Skin of body (tissue), 2 donors: Measurements from ENCODE around the gene TEX14. TPM values are rescaled to one million over a fixed set of nuclear protein-coding genes. Genes with fewer than 3 reads are reported as not detected.
A peak's percentile ranks its signal among the peaks of the same experiment; 100 is the strongest.
"Not testable (repeated sequence)": the region's sequence is repeated elsewhere in the genome, so short reads cannot be mapped to it uniquely, and the experiment has no call there.

Source experiments
- DNase-seq: peaks from one replicate; lab custom pipeline; 2025; lab: John Stamatoyannopoulos, UW
- total RNA-seq: library from RNA; depleted of rRNA; stranded (reverse); fragments of >200 nt; gene quantifications from one replicate; pipeline ENCODE4 v1.2.3, GENCODE V29; 2014

TEX14 gene
- total RNA-seq, 1 donor from 2014 or later, result 0.10 TPM

GRCh38 chr17:58688521-58688920 lies 3.3 kb downstream of the TEX14 start:
- no peak for DNase-seq

DNA sequence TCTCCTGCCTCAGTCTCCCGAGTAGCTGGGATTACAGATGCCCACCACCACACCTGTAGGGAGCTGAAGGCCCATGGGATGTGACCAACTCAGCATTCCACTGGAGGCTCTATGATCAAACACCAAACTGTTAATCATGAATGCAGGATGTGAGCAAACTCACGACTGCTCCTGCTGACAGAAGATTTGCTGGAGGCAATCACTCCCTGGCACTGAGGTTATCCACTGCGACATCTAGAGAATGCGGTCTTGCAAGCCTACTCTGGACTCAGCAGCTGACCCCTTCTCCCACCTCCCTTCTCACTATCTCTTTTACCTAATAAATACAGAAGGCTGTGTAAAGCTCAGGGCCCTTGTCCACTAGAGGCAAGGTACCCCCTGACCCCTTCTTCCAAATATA lies 4.9 kb downstream of the TEX14 start:
- no peak for DNase-seq

GRCh38 chr17:58684462-58684861 lies 7.4 kb downstream of the TEX14 start:
- DNase-seq, result not testable (repeated sequence)

GRCh38 chr17:58684003-58684402 lies 7.8 kb downstream of the TEX14 start:
- DNase-seq, result no peak

DNA sequence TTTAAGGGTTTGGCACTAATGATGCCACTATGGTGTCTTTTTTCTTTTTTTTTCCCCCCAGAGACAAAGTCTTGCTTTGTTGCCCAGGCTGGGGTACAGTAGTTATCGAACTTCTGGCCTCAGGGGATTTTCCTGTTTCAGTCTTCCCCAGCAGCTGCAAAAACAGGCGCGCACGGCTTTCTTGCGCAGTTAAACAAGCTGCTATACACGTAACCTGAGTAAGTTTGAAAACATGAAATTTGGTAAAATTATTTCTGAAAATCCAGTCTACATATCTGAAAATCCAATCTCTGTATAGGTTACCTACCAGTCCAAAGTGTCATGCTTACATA lies 11.8 kb downstream of the TEX14 start:
- no peak for DNase-seq

DNA sequence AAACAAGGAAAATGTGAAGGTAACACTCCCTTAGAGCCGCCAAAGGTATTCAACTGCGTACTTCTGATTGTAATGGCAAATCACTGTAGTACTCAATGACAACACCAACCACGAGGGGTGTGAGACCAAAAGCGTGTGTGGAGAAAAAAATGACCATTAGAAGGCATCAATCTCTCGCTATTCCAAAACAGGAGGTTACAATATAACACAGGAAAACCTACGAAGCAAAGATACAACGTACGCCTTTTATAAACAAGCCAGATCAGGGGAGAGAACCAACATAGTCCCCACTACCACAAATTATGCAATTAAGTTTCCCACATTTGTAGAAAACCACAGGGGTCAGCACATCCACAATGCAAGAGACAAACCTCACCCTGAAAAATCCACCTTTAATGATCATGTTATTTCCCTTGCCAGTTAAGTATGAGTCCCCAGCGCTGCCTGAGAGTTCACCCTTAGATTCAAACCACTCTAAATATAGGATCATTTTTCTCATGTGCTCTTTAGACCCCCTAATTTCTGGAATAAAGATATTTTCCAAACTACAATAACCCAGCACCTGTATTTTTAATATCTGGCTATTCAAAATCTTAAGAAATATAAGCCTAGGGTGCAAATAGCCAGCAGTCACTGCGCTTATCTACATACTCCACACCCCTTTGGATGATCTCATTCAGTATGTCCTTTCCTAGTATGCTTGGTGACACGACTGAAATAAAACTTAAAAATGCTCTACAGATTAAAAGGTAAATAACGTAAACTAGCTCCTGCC lies 12.4 kb downstream of the TEX14 start:
- no peak for DNase-seq

- DNase-seq, result not testable (repeated sequence)
These were observed 13.6 kb downstream of the TEX14 start for GRCh38 chr17:58678287-58678686.

DNA sequence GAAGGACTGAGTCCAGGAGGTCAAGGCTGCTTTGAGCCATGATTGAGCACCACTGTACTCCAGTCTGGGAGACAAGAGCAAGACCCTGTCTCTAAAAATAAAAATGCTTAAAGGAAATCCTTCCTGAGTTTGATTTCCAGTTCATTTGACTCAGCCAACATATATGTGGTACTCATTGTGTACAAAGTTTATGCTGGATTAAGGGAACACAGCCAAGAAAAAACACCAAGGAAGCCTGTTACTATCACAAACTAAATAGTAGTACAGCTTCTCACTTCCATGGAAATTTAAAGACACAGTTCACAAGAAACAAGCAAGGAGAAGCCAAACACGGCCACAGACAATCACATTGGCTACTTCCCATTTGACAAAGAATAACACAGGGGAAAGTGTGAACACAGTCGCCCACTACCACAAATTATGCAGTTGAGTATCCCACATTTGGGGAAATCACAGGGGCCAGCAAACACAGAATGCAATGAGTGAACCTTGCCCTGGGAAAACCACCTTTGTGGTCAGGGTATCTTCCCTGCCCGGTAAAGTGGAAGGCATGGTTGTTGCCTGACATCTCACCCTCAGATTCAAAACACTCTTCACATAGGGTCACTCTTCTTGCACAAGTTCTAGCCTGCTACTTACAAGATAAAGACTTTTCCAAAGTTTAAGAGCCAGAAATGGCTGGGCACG lies 14.5 kb downstream of the TEX14 start:
- DNase-seq, result no peak

DNA sequence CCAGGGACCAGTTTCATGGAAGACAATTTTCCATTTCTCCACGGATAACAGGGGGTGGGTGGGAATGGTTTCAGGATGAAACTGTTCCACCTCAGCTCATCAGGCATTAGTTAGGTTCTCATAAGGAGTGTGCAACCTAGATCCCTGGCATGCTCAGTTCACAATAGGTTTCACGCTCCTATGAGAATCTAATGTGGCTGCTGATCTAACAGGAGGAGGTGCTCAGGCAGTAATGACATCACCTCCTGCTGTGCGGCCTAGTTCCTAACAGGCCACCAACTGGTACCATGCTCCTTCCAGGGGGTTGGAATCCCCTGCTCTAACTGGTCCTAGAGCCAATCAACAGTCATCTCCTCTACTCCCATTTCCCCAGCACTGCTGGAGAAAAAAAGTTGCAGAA lies 19.9 kb downstream of the TEX14 start:
- no peak for DNase-seq

GRCh38 chr17:58669853-58670252 lies 22.0 kb downstream of the TEX14 start:
- DNase-seq, result no peak

DNA sequence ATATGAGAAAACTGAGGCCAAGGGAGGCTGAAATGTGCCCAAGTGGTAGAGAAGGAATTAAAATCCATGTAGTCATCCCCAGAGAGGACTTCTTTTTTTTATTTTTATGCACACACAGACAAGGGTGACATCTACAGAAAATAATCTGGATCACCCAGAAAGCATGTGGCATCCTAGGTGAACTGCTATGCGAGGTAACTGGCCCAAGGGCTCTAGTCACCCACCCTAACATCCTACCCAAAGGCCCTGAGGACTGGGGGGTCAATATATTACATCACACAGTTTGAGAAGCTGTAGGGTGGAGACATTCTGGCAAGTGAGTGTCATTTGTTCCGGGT lies 23.3 kb downstream of the TEX14 start:
- no peak for DNase-seq

DNA sequence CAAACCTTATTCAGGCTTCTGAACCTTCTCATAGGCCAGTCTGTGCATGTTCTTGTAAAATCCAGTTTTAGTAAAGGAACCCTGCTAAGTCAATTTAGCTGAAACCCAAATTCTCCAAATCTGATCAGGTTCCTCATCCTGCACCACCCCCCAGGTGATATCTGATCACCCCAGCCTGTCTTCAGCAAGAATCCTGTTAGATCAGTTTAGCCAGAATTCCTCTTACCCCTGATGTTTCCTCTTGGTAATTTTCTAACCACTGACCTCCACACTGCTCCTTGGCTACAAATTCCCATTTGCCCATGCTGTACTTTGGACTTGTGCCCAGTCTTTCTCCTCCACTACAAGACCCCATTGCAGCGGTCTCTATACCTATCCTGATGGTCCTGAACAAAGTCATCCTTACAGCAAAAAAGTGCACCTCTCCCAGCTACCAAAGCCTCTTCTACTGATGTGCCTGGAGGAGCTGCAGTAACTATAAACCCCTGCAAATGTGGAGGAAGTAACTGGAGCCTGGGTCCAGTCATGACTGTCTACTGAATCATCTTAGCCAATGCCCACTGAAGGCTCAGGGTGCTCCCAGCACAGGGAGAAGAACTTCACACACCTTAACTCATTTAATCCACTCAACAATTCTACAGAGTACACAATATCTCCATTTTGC lies 23.8 kb downstream of the TEX14 start:
- no peak for DNase-seq

DNA sequence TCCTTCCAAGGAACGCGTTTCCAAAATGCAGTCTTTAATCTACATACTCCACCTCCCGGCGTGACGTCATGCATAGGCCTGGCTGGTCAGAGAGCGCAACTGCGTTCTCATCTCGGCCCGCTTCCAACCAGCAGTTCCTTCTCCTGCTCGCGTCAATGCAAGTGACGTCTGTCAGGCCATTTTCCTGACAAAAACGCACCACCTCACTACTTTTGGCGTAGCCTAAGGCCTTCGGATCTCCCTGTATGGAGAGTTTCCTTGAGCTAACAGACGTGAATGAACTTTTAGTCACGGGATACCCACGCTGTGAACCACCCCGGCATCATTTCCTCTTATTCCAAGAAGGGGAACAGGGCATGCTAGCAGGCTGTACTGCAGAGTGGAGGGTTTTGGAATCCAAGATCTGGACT lies 25.0 kb downstream of the TEX14 start:
- no peak for DNase-seq

DNA sequence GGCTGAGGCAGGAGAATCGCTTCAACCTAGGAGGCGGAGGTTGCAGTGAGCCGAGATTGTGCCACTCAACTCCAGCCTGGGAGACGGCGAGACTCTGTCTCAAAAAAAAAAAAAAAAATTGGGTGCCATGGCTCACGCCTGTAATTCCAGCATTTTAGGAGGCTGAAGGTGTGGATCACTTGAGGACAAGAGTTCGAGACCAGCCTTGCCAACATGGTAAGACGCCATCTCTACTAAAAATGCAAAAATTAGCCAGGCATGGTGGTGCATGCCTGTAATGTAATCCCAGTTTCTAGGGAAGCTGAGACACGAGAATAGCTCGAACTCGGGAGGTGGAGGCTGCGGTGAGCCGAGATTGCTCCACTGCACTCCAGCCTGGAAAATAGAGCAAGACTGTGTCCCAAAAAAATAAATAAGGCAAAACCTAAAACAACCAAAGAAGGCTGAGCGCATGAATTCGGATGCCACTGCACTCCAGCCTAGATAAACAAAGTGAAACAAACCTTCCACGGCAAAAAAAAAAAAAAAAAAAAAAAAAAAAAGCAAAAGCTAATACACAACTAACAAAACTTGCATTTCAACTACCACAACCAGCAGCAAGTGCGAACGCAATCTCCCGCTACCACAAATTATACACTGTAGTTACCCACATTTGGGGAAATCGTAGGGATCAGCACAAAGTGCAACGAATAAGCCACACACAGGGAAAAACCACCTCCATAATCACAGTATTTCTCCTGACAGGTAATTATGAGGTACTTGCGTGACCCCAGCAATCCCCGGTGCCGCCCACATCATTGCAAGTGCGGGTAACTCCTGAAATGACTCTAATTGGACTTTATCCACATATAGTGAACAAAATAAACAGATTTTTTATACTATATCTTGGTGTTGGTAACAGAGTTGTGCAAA lies 25.6 kb downstream of the TEX14 start:
- DNase-seq, result no peak

- no peak for DNase-seq
These were observed 27.5 kb downstream of the TEX14 start for GRCh38 chr17:58664302-58664701.

- no peak for DNase-seq
These were observed 30.3 kb downstream of the TEX14 start for GRCh38 chr17:58661499-58661898.

- DNase-seq, result no peak
These were observed 31.2 kb downstream of the TEX14 start for GRCh38 chr17:58660621-58661020.

- DNase-seq, result not testable (repeated sequence)
These were observed 32.1 kb downstream of the TEX14 start for GRCh38 chr17:58659714-58660084.

- DNase-seq, result peak; percentile 96
These were observed 32.8 kb downstream of the TEX14 start for GRCh38 chr17:58658804-58659713.

- DNase-seq, result not testable (repeated sequence)
These were observed 33.7 kb downstream of the TEX14 start for GRCh38 chr17:58657962-58658803.
